PC-3 (cell line): Measurements from ENCODE around the gene DCP1B.

ENCODE experiments used
- CTCF ChIP-seq: fragments of 300-600 bp; sonication (generic); conservative IDR thresholded peaks from 2 replicates; pipeline ENCODE4 v1.5.1; 2017; ENCODE audit warnings: antibody characterized with exemption, low read depth, mild to moderate bottlenecking, low read length
- EZH2 ChIP-seq: fragments of 300-600 bp; sonication (generic); IDR thresholded peaks from one replicate; pipeline ENCODE4 v1.6.1; 2017; ENCODE audit warnings: antibody characterized with exemption, mild to moderate bottlenecking, low read length; ENCODE audit not compliant: unreplicated experiment
- EZH2phosphoT487 ChIP-seq: fragments of 300-600 bp; sonication (generic); IDR thresholded peaks from 2 replicates; pipeline ENCODE4 v1.6.1; 2018; ENCODE audit warnings: mild to moderate bottlenecking, antibody characterized with exemption, low read length, borderline replicate concordance

DNA sequence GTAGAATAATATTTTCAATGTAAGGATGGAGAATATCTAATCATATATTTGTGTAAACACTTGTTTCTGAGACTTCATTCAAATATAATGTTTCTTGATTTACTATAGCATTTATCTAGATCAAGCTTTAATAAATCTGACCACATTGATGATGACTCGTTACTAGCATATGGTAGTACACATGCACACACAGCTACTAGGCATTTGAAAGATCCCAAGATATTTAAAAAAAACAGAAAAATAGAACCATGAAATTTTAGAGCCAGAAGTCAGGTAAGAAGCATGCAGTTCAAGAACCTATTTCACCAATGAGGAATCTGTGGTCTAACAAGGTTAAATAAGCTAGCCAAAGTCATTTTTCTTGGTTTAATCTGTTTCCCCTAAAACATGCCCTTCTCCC, 32.0 kb downstream of the DCP1B start:
- no peak for TF ChIP-seq CTCF
- no peak for TF ChIP-seq EZH2
- TF ChIP-seq EZH2phosphoT487 = no peak
